ENCODE data around the gene PRKCE. TPM values are rescaled to one million over a fixed set of nuclear protein-coding genes. Genes with fewer than 3 reads are reported as not detected.

Gene PRKCE
- total and polyA plus RNA-seq, 2 experiments from 2014 or later: 0.94 to 1.2 TPM

- TF ChIP-seq ZNF114 (CRISPR knock-in tag; IDR thresholded peaks at IDR 0.05) (no peak), ZNF331 (CRISPR knock-in tag; IDR thresholded peaks at IDR 0.05; ENCODE audit: low read depth) (no peak), ETS1 (IDR thresholded peaks at IDR 0.05) (no peak), CREB1 (CRISPR knock-in tag; IDR thresholded peaks at IDR 0.05; ENCODE audit: low read depth) (no peak)
Measured at GRCh38 chr2:46072101-46072820, 420.8 kb downstream of the PRKCE start (continued).

DNA sequence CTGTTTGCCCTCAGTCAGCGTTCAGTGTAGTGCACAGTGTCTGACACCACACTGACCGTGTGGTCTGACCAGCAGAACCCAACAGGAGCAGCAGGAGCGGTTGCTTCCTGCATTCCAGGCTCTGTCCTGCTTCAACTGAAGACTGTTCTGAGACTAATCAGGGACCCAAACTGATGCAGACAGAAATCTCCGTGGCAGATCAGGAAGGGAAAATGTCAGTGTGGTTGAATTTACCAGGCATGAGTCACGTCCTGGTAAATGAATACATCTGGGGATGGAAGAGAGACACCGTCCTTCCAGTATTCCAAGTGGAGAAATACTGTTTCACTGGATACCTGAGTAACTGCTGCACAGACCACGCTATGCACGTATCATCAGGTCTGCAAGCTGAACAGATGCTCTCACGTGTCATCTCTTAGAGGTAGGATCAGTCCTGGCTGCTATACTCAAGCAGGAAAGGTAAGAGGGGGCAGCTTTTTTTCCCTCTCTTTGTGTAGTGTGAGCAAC lies 422.1 kb downstream of the PRKCE start:
- Mint-ChIP-seq H3K27me3 (ENCODE audit: insufficient read depth, low read depth, poor library complexity) (peaks cover 2% of the 10 kb centered on the region), H3K27ac (peak overlapping the region; percentile 26; the same call in 1 of the 2 replicates), H3K4me1 (peaks cover 15% of the 10 kb centered on the region), H3K4me3 (no peak overlapping the region), H3K36me3 (ENCODE audit: low read depth) (no peaks in the 10 kb centered on the region), H3K9me3 (no peaks in the 10 kb centered on the region)
- no peak overlapping the region for H3K27ac ChIP-seq (ENCODE audit: low read depth)
- no peaks in the 10 kb centered on the region for H3K9me2 ChIP-seq (ENCODE audit: insufficient read depth)
- H3K79me2 ChIP-seq (replicated peaks; ENCODE audit: insufficient read depth): no peaks in the 10 kb centered on the region
- H3K4me2 ChIP-seq: no peak overlapping the region
- no peaks in the 10 kb centered on the region for H3K27me3 ChIP-seq (ENCODE audit: insufficient read depth)
- no peaks in the 10 kb centered on the region for H3F3A ChIP-seq (replicated peaks; ENCODE audit: low read depth)
- H3K4me3 ChIP-seq: no peak overlapping the region
- no peaks in the 10 kb centered on the region for H3K36me3 ChIP-seq (ENCODE audit: insufficient read depth)
- no peak for DNase-seq (ENCODE audit: low spot score)
- peaks cover 9% of the 10 kb centered on the region for H3K4me1 ChIP-seq (ENCODE audit: insufficient read depth)
- H2AFZ ChIP-seq: peak overlapping the region; percentile 9; the same call in 1 of the 2 replicates
- no peaks in the 10 kb centered on the region for H4K20me1 ChIP-seq (replicated peaks; ENCODE audit: insufficient read depth)
- no peak; the same call in 2 of the 3 replicates for ATAC-seq
- TF ChIP-seq EZH2phosphoT487 (IDR thresholded peaks at IDR 0.05; ENCODE audit: unreplicated experiment) (no peak), ETS1 (IDR thresholded peaks at IDR 0.05) (no peak), EZH2 (IDR thresholded peaks at IDR 0.05; ENCODE audit: low read depth, unreplicated experiment) (no peak), REST (IDR thresholded peaks at IDR 0.05; ENCODE audit: unreplicated experiment) (no peak), STAT1 (IDR thresholded peaks at IDR 0.05; ENCODE audit: unreplicated experiment) (no peak), NANOG (IDR thresholded peaks at IDR 0.05; ENCODE audit: borderline replicate concordance) (no peak), JUNB (IDR thresholded peaks at IDR 0.05; ENCODE audit: unreplicated experiment) (no peak), CTCF (conservative IDR thresholded peaks at IDR 0.05; ENCODE audit: low read depth in 2 of 2) (no peak)
